HCT116 (cell line): Measurements from ENCODE around the gene TNS3. TPM values are rescaled to one million over a fixed set of nuclear protein-coding genes. Genes with fewer than 3 reads are reported as not detected.

Experiments used
- ATAC-seq: fragments of 200-7000 bp; cut with Tn5 transposase; 2 replicates; pipeline ENCODE4 v1.9.1; 2020; ENCODE audit warnings: mild to moderate bottlenecking, moderate library complexity
- BruUV-seq: library from RNA; stranded (reverse); fragments of 400-500 nt; replicated peaks from 2 replicates; lab custom pipeline; 2021; lab: Mats Ljungman, UMichigan
- CTCF ChIA-PET: fragments of 300-600 bp; sonication (Branson Sonifier 250); formaldehyde crosslinking; loops from one replicate; lab custom pipeline; 2021; ENCODE audit warnings: antibody characterized with exemption; lab: Charles Lee
- POLR2A ChIA-PET: fragments of 300-600, 350-600 bp; sonication (Branson Sonifier 250); formaldehyde crosslinking; loops from one replicate; lab custom pipeline; 2021; ENCODE audit warnings: antibody characterized with exemption; lab: Charles Lee
- RAD21 ChIA-PET, 2 experiments: fragments of 300-600 bp; sonication (Branson Sonifier 250); formaldehyde crosslinking; loops; one replicate each; lab custom pipeline; 2023; ENCODE audit warnings: low total read pairs in 2 of 2; ENCODE audit not compliant: uncharacterized antibody in 2 of 2, unreplicated experiment in 2 of 2, low non-redundant PET in 1 of 2; lab: Charles Lee
- DNase-seq: peaks from one replicate; pipeline ENCODE4 v3.0.0-alpha.2; 2010; ENCODE audit warnings: low read depth, low spot score
- H2AFZ ChIP-seq: fragments of 200-600 bp; shearing (Covaris generic), sonication (generic); 2 replicates; pipeline ENCODE4 v1.6.1; 2017; ENCODE audit warnings: low read depth, mixed run types, mixed read lengths, antibody characterized with exemption, low read length; ENCODE audit not compliant: poor library complexity, severe bottlenecking
- H3K27ac ChIP-seq: 2 replicates; pipeline ENCODE4 v1.5.1; 2012; ENCODE audit warnings: low read depth, low read length
- H3K27me3 ChIP-seq: fragments of 200-600 bp; sonication (generic); 2 replicates; pipeline ENCODE4 v1.6.1; 2016; ENCODE audit warnings: mixed run types, low read length, mixed read lengths; ENCODE audit not compliant: insufficient read depth
- H3K36me3 ChIP-seq, 2 experiments: fragments of 200-500 bp in 1 of 2; fragments of 200-600 bp in 1 of 2; sonication (Bioruptor generic) in 1 of 2; sonication (generic) in 1 of 2; 2 replicates each; pipeline versions ENCODE4 v1.5.1 to v1.6.1; 2014 to 2016; ENCODE audit warnings: low read length in 2 of 2, inconsistent platforms in 1 of 2, mixed read lengths in 1 of 2, mixed run types in 1 of 2; ENCODE audit not compliant: insufficient read depth in 2 of 2, control insufficient read depth in 1 of 2
- H3K4me1 ChIP-seq, 2 experiments: fragments of 200-600 bp in 1 of 2; sonication (generic) in 1 of 2; 2 replicates each; pipeline versions ENCODE4 v1.5.1 to v1.6.1; 2012 to 2017; ENCODE audit warnings: low read length in 2 of 2, inconsistent platforms in 1 of 2, mild to moderate bottlenecking in 1 of 2, mixed read lengths in 1 of 2, mixed run types in 1 of 2, moderate library complexity in 1 of 2; ENCODE audit not compliant: insufficient read depth in 2 of 2, control insufficient read depth in 1 of 2
- H3K4me2 ChIP-seq: fragments of 200-600 bp; sonication (generic); 2 replicates; pipeline ENCODE4 v1.6.1; 2017; ENCODE audit warnings: mixed run types, low read length, mixed read lengths
- H3K4me3 ChIP-seq, 2 experiments: fragments of 200-600 bp in 1 of 2; sonication (generic) in 1 of 2; replicated peaks in 1 of 2; 2 replicates each; pipeline ENCODE4 v1.5.1; 2011 to 2016; ENCODE audit warnings: low read length in 2 of 2, control low read depth in 1 of 2, low read depth in 1 of 2, mild to moderate bottlenecking in 1 of 2, mixed read lengths in 1 of 2, mixed run types in 1 of 2
- H3K79me2 ChIP-seq: fragments of 200-600 bp; sonication (generic); 2 replicates; pipeline ENCODE4 v1.6.1; 2017; ENCODE audit warnings: mild to moderate bottlenecking, mixed run types, low read length, moderate library complexity, mixed read lengths; ENCODE audit not compliant: insufficient read depth
- H3K9ac ChIP-seq: fragments of 200-600 bp; sonication (generic); 2 replicates; pipeline ENCODE4 v1.6.1; 2016; ENCODE audit warnings: low read length, mixed read lengths
- H3K9me2 ChIP-seq: fragments of 200-600 bp; sonication (generic), shearing (Covaris generic); 2 replicates; pipeline ENCODE4 v1.6.1; 2017; ENCODE audit warnings: mixed run types, mild to moderate bottlenecking, moderate library complexity; ENCODE audit not compliant: insufficient read depth
- H3K9me3 ChIP-seq, 2 experiments: fragments of 200-500 bp in 1 of 2; fragments of 200-600 bp in 1 of 2; sonication (Bioruptor generic) in 1 of 2; sonication (generic) in 1 of 2; 2 replicates each; pipeline ENCODE4 v1.6.1; 2014 to 2017; ENCODE audit warnings: low read length in 2 of 2, mixed read lengths in 2 of 2, inconsistent platforms in 1 of 2, low read depth in 1 of 2, mild to moderate bottlenecking in 1 of 2, mixed run types in 1 of 2, moderate library complexity in 1 of 2; ENCODE audit not compliant: control insufficient read depth in 1 of 2, insufficient read depth in 1 of 2
- H4K20me1 ChIP-seq: fragments of 200-600 bp; sonication (generic), shearing (Covaris generic); 2 replicates; pipeline ENCODE4 v1.6.1; 2017; ENCODE audit warnings: mixed run types, mild to moderate bottlenecking, moderate library complexity; ENCODE audit not compliant: insufficient read depth
- CBX3 ChIP-seq: IDR thresholded peaks from 2 replicates; pipeline ENCODE4 v1.6.1; 2012; ENCODE audit warnings: low read depth
- CEBPB ChIP-seq: IDR thresholded peaks from 2 replicates; pipeline ENCODE4 v1.6.1; 2012; ENCODE audit warnings: low read depth
- EGR1 ChIP-seq: IDR thresholded peaks from 2 replicates; pipeline ENCODE4 v1.6.1; 2012; ENCODE audit warnings: low read depth
- EZH2 ChIP-seq: fragments of 200-600 bp; sonication (generic); IDR thresholded peaks from 2 replicates; pipeline ENCODE4 v1.6.1; 2017; ENCODE audit warnings: antibody characterized with exemption, mixed run types
- POLR2A ChIP-seq: IDR thresholded peaks from 2 replicates; pipeline ENCODE4 v1.7.0; 2011; ENCODE audit warnings: borderline replicate concordance; ENCODE audit not compliant: insufficient read depth, insufficient read length; ENCODE audit errors: extremely low read depth
- POLR2AphosphoS5 ChIP-seq: IDR thresholded peaks from 2 replicates; pipeline ENCODE4 v1.6.1; 2011; ENCODE audit warnings: mild to moderate bottlenecking, low read depth, low read length, moderate library complexity
- RAD21 ChIP-seq: IDR thresholded peaks from 2 replicates; pipeline ENCODE4 v1.6.1; 2012; ENCODE audit warnings: low read depth, mild to moderate bottlenecking
- REST ChIP-seq: IDR thresholded peaks from 2 replicates; pipeline ENCODE4 v1.6.1; 2012; ENCODE audit warnings: low read depth
- SP1 ChIP-seq: IDR thresholded peaks from 2 replicates; pipeline ENCODE4 v1.6.1; 2012; ENCODE audit warnings: low read depth
- SRF ChIP-seq: IDR thresholded peaks from 2 replicates; pipeline ENCODE4 v1.6.1; 2012; ENCODE audit warnings: low read depth
- YY1 ChIP-seq: IDR thresholded peaks from 2 replicates; pipeline ENCODE4 v1.6.1; 2011; ENCODE audit warnings: low read length, low read depth, moderate library complexity, mild to moderate bottlenecking; ENCODE audit not compliant: insufficient replicate concordance; ENCODE audit errors: extremely low read depth
- intact Hi-C: fragments of 100-400 bp; cut with micrococcal nuclease; formaldehyde crosslinking; loops from 2 replicates; pipeline ENCODE4 v1.10.0; 2022
- total RNA-seq: library from RNA; stranded (reverse); gene quantifications from one replicate; pipeline ENCODE4 v1.2.1, GENCODE V29; 2021; ENCODE audit not compliant: unreplicated experiment
- TF ChIP-seq, protein P1 (sequence below), 3 experiments: fragments of 200-600 bp in 1 of 3; sonication (generic) in 1 of 3; IDR thresholded peaks in 2 of 3; conservative IDR thresholded peaks in 1 of 3; 2 replicates each; pipeline ENCODE4 v1.5.1; 2012 to 2017; ENCODE audit warnings: low read depth in 2 of 3, low read length in 2 of 3, antibody characterized with exemption in 1 of 3, borderline replicate concordance in 1 of 3, control low read depth in 1 of 3, mild to moderate bottlenecking in 1 of 3, mixed read lengths in 1 of 3, mixed run types in 1 of 3, moderate library complexity in 1 of 3; ENCODE audit not compliant: insufficient read depth in 1 of 3
- TF ChIP-seq, protein P2 (sequence below): IDR thresholded peaks from 2 replicates; pipeline ENCODE4 v1.6.1; 2012
- TF ChIP-seq, protein P3 (sequence below): IDR thresholded peaks from 2 replicates; pipeline ENCODE4 v1.6.1; 2011; ENCODE audit warnings: mild to moderate bottlenecking, low read length, moderate library complexity; ENCODE audit not compliant: insufficient replicate concordance; ENCODE audit errors: extremely low read depth

Gene TNS3
- total RNA-seq, 1 experiment from 2014 or later, result 9.1 TPM

- no peak for DNase-seq
- Histone ChIP-seq H4K20me1 (no peaks in the 10 kb centered on the region), H3K4me3 (no peak overlapping the region), H3K9me2 (no peaks in the 10 kb centered on the region), H2AFZ (no peak overlapping the region), H3K9me3 (no peaks in the 10 kb centered on the region), H3K4me2 (no peak overlapping the region), H3K27me3 (no peaks in the 10 kb centered on the region), H3K36me3 (no peaks in the 10 kb centered on the region), H3K27ac (no peak overlapping the region)
- POLR2A ChIA-PET, result no interaction called here
- CTCF ChIA-PET, result no interaction called here
- no peak for TF ChIP-seq POLR2A
- no peak for TF ChIP-seq YY1
- TF ChIP-seq REST, result no peak
- TF ChIP-seq CEBPB, result no peak
- no peak for TF ChIP-seq POLR2AphosphoS5
- TF ChIP-seq, protein P1, sequence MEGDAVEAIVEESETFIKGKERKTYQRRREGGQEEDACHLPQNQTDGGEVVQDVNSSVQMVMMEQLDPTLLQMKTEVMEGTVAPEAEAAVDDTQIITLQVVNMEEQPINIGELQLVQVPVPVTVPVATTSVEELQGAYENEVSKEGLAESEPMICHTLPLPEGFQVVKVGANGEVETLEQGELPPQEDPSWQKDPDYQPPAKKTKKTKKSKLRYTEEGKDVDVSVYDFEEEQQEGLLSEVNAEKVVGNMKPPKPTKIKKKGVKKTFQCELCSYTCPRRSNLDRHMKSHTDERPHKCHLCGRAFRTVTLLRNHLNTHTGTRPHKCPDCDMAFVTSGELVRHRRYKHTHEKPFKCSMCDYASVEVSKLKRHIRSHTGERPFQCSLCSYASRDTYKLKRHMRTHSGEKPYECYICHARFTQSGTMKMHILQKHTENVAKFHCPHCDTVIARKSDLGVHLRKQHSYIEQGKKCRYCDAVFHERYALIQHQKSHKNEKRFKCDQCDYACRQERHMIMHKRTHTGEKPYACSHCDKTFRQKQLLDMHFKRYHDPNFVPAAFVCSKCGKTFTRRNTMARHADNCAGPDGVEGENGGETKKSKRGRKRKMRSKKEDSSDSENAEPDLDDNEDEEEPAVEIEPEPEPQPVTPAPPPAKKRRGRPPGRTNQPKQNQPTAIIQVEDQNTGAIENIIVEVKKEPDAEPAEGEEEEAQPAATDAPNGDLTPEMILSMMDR (IDR thresholded peaks at IDR 0.05 in 2 of 3, conservative IDR thresholded peaks at IDR 0.05 in 1 of 3; ENCODE audit: borderline replicate concordance in 1 of 3, insufficient read depth in 1 of 3, low read depth in 2 of 3, low read length in 2 of 3), result no peak
- TF ChIP-seq EGR1, result no peak
- TF ChIP-seq, protein P2, sequence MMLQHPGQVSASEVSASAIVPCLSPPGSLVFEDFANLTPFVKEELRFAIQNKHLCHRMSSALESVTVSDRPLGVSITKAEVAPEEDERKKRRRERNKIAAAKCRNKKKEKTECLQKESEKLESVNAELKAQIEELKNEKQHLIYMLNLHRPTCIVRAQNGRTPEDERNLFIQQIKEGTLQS, result no peak
- no peak for TF ChIP-seq SP1
- TF ChIP-seq EZH2, result no peak
- TF ChIP-seq SRF, result no peak
- TF ChIP-seq, protein P3, sequence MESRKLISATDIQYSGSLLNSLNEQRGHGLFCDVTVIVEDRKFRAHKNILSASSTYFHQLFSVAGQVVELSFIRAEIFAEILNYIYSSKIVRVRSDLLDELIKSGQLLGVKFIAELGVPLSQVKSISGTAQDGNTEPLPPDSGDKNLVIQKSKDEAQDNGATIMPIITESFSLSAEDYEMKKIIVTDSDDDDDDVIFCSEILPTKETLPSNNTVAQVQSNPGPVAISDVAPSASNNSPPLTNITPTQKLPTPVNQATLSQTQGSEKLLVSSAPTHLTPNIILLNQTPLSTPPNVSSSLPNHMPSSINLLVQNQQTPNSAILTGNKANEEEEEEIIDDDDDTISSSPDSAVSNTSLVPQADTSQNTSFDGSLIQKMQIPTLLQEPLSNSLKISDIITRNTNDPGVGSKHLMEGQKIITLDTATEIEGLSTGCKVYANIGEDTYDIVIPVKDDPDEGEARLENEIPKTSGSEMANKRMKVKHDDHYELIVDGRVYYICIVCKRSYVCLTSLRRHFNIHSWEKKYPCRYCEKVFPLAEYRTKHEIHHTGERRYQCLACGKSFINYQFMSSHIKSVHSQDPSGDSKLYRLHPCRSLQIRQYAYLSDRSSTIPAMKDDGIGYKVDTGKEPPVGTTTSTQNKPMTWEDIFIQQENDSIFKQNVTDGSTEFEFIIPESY, result no peak
- TF ChIP-seq CBX3, result no peak
- no peak for TF ChIP-seq RAD21
- TF ChIP-seq, all 23 proteins: peak for 0
- H3K79me2 ChIP-seq, result no peaks in the 10 kb centered on the region
- H3K9ac ChIP-seq, result no peak overlapping the region
- RAD21 ChIA-PET, result no interaction called here
- BruUV-seq, result no TSS peak
- intact Hi-C loops, result no loop called here
- ATAC-seq, result no peak
- peaks cover 6 to 8% of the 10 kb centered on the region in 2 experiments for H3K4me1 ChIP-seq
Observed at GRCh38 chr7:47371317-47371716, 210.6 kb downstream of the TNS3 start.
